NCI-H345 (cell line): ENCODE data around the gene OSBPL3.

Source experiments
- DNase-seq: peaks from one replicate; lab custom pipeline; 2025; lab: John Stamatoyannopoulos, UW

OSBPL3 gene

GRCh38 chr7:24793982-24794648 is 185.9 kb downstream of the OSBPL3 start:
- DNase-seq = no peak

GRCh38 chr7:24788961-24789576 is 190.9 kb downstream of the OSBPL3 start:
- DNase-seq = no peak

GRCh38 chr7:24788075-24788474 is 191.9 kb downstream of the OSBPL3 start:
- DNase-seq = no peak

- DNase-seq = no peak
Measured at GRCh38 chr7:24786941-24787340, 193.0 kb downstream of the OSBPL3 start.

- DNase-seq = no peak
Measured at GRCh38 chr7:24786306-24786705, 193.7 kb downstream of the OSBPL3 start.

GRCh38 chr7:24784277-24784676 is 195.7 kb downstream of the OSBPL3 start:
- DNase-seq = no peak

- no peak for DNase-seq
Measured at GRCh38 chr7:24783698-24784097, 196.3 kb downstream of the OSBPL3 start.

GRCh38 chr7:24781106-24781505 is 198.9 kb downstream of the OSBPL3 start:
- no peak for DNase-seq

- no peak for DNase-seq
Measured at GRCh38 chr7:24779283-24779655, 200.7 kb downstream of the OSBPL3 start.

- no peak for DNase-seq
Measured at GRCh38 chr7:24778543-24779282, 201.3 kb downstream of the OSBPL3 start.

- DNase-seq = no peak
Measured at GRCh38 chr7:24777806-24778205, 202.2 kb downstream of the OSBPL3 start.

GRCh38 chr7:24773646-24774045 is 206.3 kb downstream of the OSBPL3 start:
- no peak for DNase-seq

GRCh38 chr7:24769851-24770250 is 210.1 kb downstream of the OSBPL3 start:
- no peak for DNase-seq

- no peak for DNase-seq
Measured at GRCh38 chr7:24769014-24769830, 210.8 kb downstream of the OSBPL3 start.

- no peak for DNase-seq
Measured at GRCh38 chr7:24767878-24768569, 212.0 kb downstream of the OSBPL3 start.

- DNase-seq = no peak
Measured at GRCh38 chr7:24764972-24765744, 214.8 kb downstream of the OSBPL3 start.

GRCh38 chr7:24764011-24764410 is 216.0 kb downstream of the OSBPL3 start:
- no peak for DNase-seq

- no peak for DNase-seq
Measured at GRCh38 chr7:24763303-24763901, 216.6 kb downstream of the OSBPL3 start.

- DNase-seq = no peak
Measured at GRCh38 chr7:24762771-24763170, 217.2 kb downstream of the OSBPL3 start.

GRCh38 chr7:24760968-24761367 is 219.0 kb downstream of the OSBPL3 start:
- DNase-seq = no peak
